ENCODE data around the gene COBL.

Gene COBL

GRCh38 chr7:51308265-51308664 lies 8.3 kb downstream of the COBL start:
- DNase-seq (ENCODE audit: low spot score), result no peak
- no peak for TF ChIP-seq CTCF (IDR thresholded peaks at IDR 0.05; ENCODE audit: extremely low read depth, insufficient read depth, missing control alignments)
- in situ Hi-C loops (cut with MboI; ENCODE audit: low pct_unique_long_range_greater_than_20kb, low sequenced_read_pairs, unreplicated experiment), result no loop called here

- in situ Hi-C loops (cut with MboI; ENCODE audit: low pct_unique_long_range_greater_than_20kb, low sequenced_read_pairs, unreplicated experiment), result no loop called here
- TF ChIP-seq CTCF (IDR thresholded peaks at IDR 0.05; ENCODE audit: extremely low read depth, insufficient read depth, missing control alignments), result no peak
- no peak for DNase-seq (ENCODE audit: low spot score)
Measured at GRCh38 chr7:51307651-51308210, 8.9 kb downstream of the COBL start.

- DNase-seq (ENCODE audit: low spot score), result no peak
- in situ Hi-C loops (cut with MboI; ENCODE audit: low pct_unique_long_range_greater_than_20kb, low sequenced_read_pairs, unreplicated experiment), result no loop called here
- TF ChIP-seq CTCF (IDR thresholded peaks at IDR 0.05; ENCODE audit: extremely low read depth, insufficient read depth, missing control alignments), result no peak
Measured at GRCh38 chr7:51306761-51307160, 9.8 kb downstream of the COBL start.

GRCh38 chr7:51304729-51305128 lies 11.9 kb downstream of the COBL start:
- no peak for TF ChIP-seq CTCF (IDR thresholded peaks at IDR 0.05; ENCODE audit: extremely low read depth, insufficient read depth, missing control alignments)
- DNase-seq (ENCODE audit: low spot score), result no peak
- in situ Hi-C loops (cut with MboI; ENCODE audit: low pct_unique_long_range_greater_than_20kb, low sequenced_read_pairs, unreplicated experiment), result no loop called here

- in situ Hi-C loops (cut with MboI; ENCODE audit: low pct_unique_long_range_greater_than_20kb, low sequenced_read_pairs, unreplicated experiment), result no loop called here
- TF ChIP-seq CTCF (IDR thresholded peaks at IDR 0.05; ENCODE audit: extremely low read depth, insufficient read depth, missing control alignments), result no peak
- no peak for DNase-seq (ENCODE audit: low spot score)
Measured at GRCh38 chr7:51303142-51303525, 13.5 kb downstream of the COBL start.

GRCh38 chr7:51301806-51302205 lies 14.8 kb downstream of the COBL start:
- no peak for DNase-seq (ENCODE audit: low spot score)
- in situ Hi-C loops (cut with MboI; ENCODE audit: low pct_unique_long_range_greater_than_20kb, low sequenced_read_pairs, unreplicated experiment), result no loop called here
- no peak for TF ChIP-seq CTCF (IDR thresholded peaks at IDR 0.05; ENCODE audit: extremely low read depth, insufficient read depth, missing control alignments)
